Measurements from ENCODE around the gene ZNRF2. TPM values are rescaled to one million over a fixed set of nuclear protein-coding genes. Genes with fewer than 3 reads are reported as not detected.
"Not testable (repeated sequence)": the region's sequence is repeated elsewhere in the genome, so short reads cannot be mapped to it uniquely, and the experiment has no call there.

Gene ZNRF2
- total and polyA plus RNA-seq, 10 of the 15 experiments (the other 5 are each of a cell fraction or from before 2014, with no cell fraction given), result 1.2 to 20.4 (median 9.5) TPM

- not testable (repeated sequence) for H2AFZ ChIP-seq (ENCODE audit: control insufficient read depth, low read depth, low read length)
These were observed 5.2 kb downstream of the ZNRF2 start for GRCh38 chr7:30289634-30290033.

GRCh38 chr7:30290317-30290716 lies 5.9 kb downstream of the ZNRF2 start:
- H3K4me1 ChIP-seq (ENCODE audit: control insufficient read depth, insufficient read depth, low read length); H4K20me1 ChIP-seq (ENCODE audit: control insufficient read depth, insufficient read depth); BruUV-seq (replicated peaks); H3K27ac ChIP-seq (ENCODE audit: control insufficient read depth, insufficient read depth); DNase-seq (ENCODE audit: low read depth, low spot score); in situ Hi-C loops (cut with MboI); H3K9me3 ChIP-seq (replicated peaks; ENCODE audit: control insufficient read depth, insufficient read depth, low read length); intact Hi-C loops (cut with micrococcal nuclease; ENCODE audit: unreplicated experiment); FAIRE-seq; H2AFZ ChIP-seq (ENCODE audit: control insufficient read depth, low read depth, low read length); H3K36me3 ChIP-seq (ENCODE audit: control insufficient read depth in 2 of 2, insufficient read depth in 2 of 2, low read length in 1 of 2); H3K9ac ChIP-seq (ENCODE audit: control insufficient read depth, insufficient read depth, low read length); H3K27me3 ChIP-seq (replicated peaks in 1 of 2; ENCODE audit: control insufficient read depth in 2 of 2, insufficient read depth in 2 of 2, low read length in 1 of 2): not testable (repeated sequence)
- peak overlapping the region; percentile 33; the same call in 1 of the 2 replicates for H3K4me2 ChIP-seq (ENCODE audit: control insufficient read depth, insufficient read depth)
- peaks cover 36% of the 10 kb centered on the region for H3K79me2 ChIP-seq (ENCODE audit: control insufficient read depth, insufficient read depth, low read length)
- ChIA-PET SMC1A (ENCODE audit: uncharacterized antibody, unreplicated experiment) (interaction anchor here (0.6 to 4.9 kb wide), 9 partner anchors 11 to 112 kb away, joined by 3 to 28 read pairs (median 4); no protein-coding TSS in a partner anchor), RAD21 (ENCODE audit: unreplicated experiment) (interaction anchor here (0.7 to 2.4 kb wide), 4 partner anchors 15 to 62 kb away, joined by 3 to 14 read pairs (median 3); no protein-coding TSS in a partner anchor), CTCF (interaction anchor here (0.6 to 1.9 kb wide), 3 partner anchors 32 to 59 kb away, joined by 3 to 5 read pairs (median 4); no protein-coding TSS in a partner anchor), POLR2A (interaction anchor here (0.7 to 0.8 kb wide), 2 partner anchors 22 to 37 kb away, joined by 3 read pairs; no protein-coding TSS in a partner anchor)
- TF ChIP-seq ETV6 (conservative IDR thresholded peaks at IDR 0.05 in 1 of 2, IDR thresholded peaks at IDR 0.05 in 1 of 2; ENCODE audit: borderline replicate concordance in 1 of 2, low read depth in 1 of 2) (peak in 1 of 2 experiments; percentile 36; a peak in 1 of 4 replicates), JUNB (IDR thresholded peaks at IDR 0.05) (peak; percentile 53; the same call in 1 of the 2 replicates), RUNX3 (IDR thresholded peaks at IDR 0.05; ENCODE audit: low read length) (peak; percentile 64), BHLHE40 (IDR thresholded peaks at IDR 0.05; ENCODE audit: borderline replicate concordance in 1 of 2, low read depth in 2 of 2, low read length in 1 of 2) (peak in 1 of 2 experiments; percentile 39; a peak in 1 of 4 replicates)
- 40% methylated on average over 3 of the region's 3 CpGs for WGBS (ENCODE audit: insufficient coverage, insufficient replicate concordance, low lambda C conversion rate, missing lambda C conversion rate)
- H3K4me3 ChIP-seq, result peak overlapping the region; percentile 13; the same call in 1 of the 2 replicates
- ATAC-seq, result peak; percentile 73

More at GRCh38 chr7:30289634-30290033, 5.2 kb downstream of the ZNRF2 start:
- H3K36me3 ChIP-seq (ENCODE audit: control insufficient read depth in 2 of 2, insufficient read depth in 2 of 2, low read length in 1 of 2); DNase-seq (ENCODE audit: low read depth, low spot score); POLR2A ChIA-PET; H3K4me3 ChIP-seq; H3K9me3 ChIP-seq (replicated peaks; ENCODE audit: control insufficient read depth, insufficient read depth, low read length); H3K9ac ChIP-seq (ENCODE audit: control insufficient read depth, insufficient read depth, low read length); H4K20me1 ChIP-seq (ENCODE audit: control insufficient read depth, insufficient read depth); BruUV-seq (replicated peaks); in situ Hi-C loops (cut with MboI); FAIRE-seq; H3K27me3 ChIP-seq (replicated peaks in 1 of 2; ENCODE audit: control insufficient read depth in 2 of 2, insufficient read depth in 2 of 2, low read length in 1 of 2); ATAC-seq; H3K4me1 ChIP-seq (ENCODE audit: control insufficient read depth, insufficient read depth, low read length); H3K27ac ChIP-seq (ENCODE audit: control insufficient read depth, insufficient read depth): not testable (repeated sequence)
- intact Hi-C loops (cut with micrococcal nuclease; ENCODE audit: unreplicated experiment), result loop anchor here (10.0 kb wide), 1 partner anchor 155 kb away; no protein-coding TSS in a partner anchor
- Histone ChIP-seq H3K79me2 (ENCODE audit: control insufficient read depth, insufficient read depth, low read length) (peaks cover 34% of the 10 kb centered on the region), H3K4me2 (ENCODE audit: control insufficient read depth, insufficient read depth) (peak overlapping the region; percentile 33; the same call in 1 of the 2 replicates)
- RAD21 ChIA-PET (ENCODE audit: unreplicated experiment), result interaction anchor here (1.1 to 2.4 kb wide), 3 partner anchors 23 to 63 kb away, joined by 3 to 14 read pairs (median 3); no protein-coding TSS in a partner anchor
- SMC1A ChIA-PET (ENCODE audit: uncharacterized antibody, unreplicated experiment), result interaction anchor here (0.6 to 4.9 kb wide), 8 partner anchors 12 to 112 kb away, joined by 3 to 28 read pairs (median 6); no protein-coding TSS in a partner anchor
- WGBS (ENCODE audit: insufficient coverage, insufficient replicate concordance, low lambda C conversion rate, missing lambda C conversion rate), result 94% methylated on average over 2 of the region's 2 CpGs
- CTCF ChIA-PET, result interaction anchor here (1.9 kb wide), 1 partner anchor 58 kb away, joined by 4 read pairs; no protein-coding TSS in a partner anchor

All from GM12878 (cell line).